IPS-NIHi7 (cell line): Measurements from ENCODE around the gene EPM2A.

Experiments used
- DNase-seq: peaks from one replicate; pipeline ENCODE4 v3.0.0; 2012; ENCODE audit warnings: mixed read lengths; ENCODE audit errors: extremely low spot score

The EPM2A gene

GRCh38 chr6:145603424-145603833 lies 131.9 kb downstream of the EPM2A start:
- DNase-seq, result no peak

- no peak for DNase-seq
Measured at GRCh38 chr6:145602726-145603326, 132.5 kb downstream of the EPM2A start.

GRCh38 chr6:145601397-145601796 lies 133.9 kb downstream of the EPM2A start:
- DNase-seq, result no peak

GRCh38 chr6:145600299-145600698 lies 135.0 kb downstream of the EPM2A start:
- no peak for DNase-seq

GRCh38 chr6:145588981-145589380 lies 146.3 kb downstream of the EPM2A start:
- DNase-seq, result no peak

- DNase-seq, result no peak
Measured at GRCh38 chr6:145587334-145587733, 148.0 kb downstream of the EPM2A start.

GRCh38 chr6:145583753-145584152 lies 151.6 kb downstream of the EPM2A start:
- DNase-seq, result no peak
